Brain microvascular endothelial cell (primary cell): Measurements from ENCODE around the gene CBX8.

Experiments used
- DNase-seq: peaks from one replicate; pipeline ENCODE4 v3.0.0-alpha.2; 2020
- H3K27ac ChIP-seq: fragments of 250-450 bp; sonication (Bioruptor Pico); 2 replicates; pipeline ENCODE4 v1.5.1; 2020; ENCODE audit warnings: mild to moderate bottlenecking, moderate library complexity
- H3K27me3 ChIP-seq: fragments of 250-450 bp; sonication (Bioruptor Pico); replicated peaks from 2 replicates; pipeline ENCODE4 v1.5.1; 2020; ENCODE audit warnings: mild to moderate bottlenecking
- H3K36me3 ChIP-seq: fragments of 250-450 bp; sonication (Bioruptor Pico); replicated peaks from 2 replicates; pipeline ENCODE4 v1.5.1; 2020; ENCODE audit warnings: mild to moderate bottlenecking
- H3K4me3 ChIP-seq: 2 replicates; pipeline ENCODE4 v1.5.1; 2011; ENCODE audit warnings: low read depth, mild to moderate bottlenecking, control low read depth, low read length, moderate library complexity
- in situ Hi-C: cut with HindIII; loops from 2 replicates; pipeline ENCODE4 v1.10.0; 2017; ENCODE audit warnings: low sequenced_read_pairs, low pct_ligation_motif_present
- TF ChIP-seq, protein P1 (sequence below): IDR thresholded peaks from 2 replicates; pipeline ENCODE4 v1.5.1; 2011; ENCODE audit warnings: low read depth, mild to moderate bottlenecking, moderate library complexity, low read length, control low read depth, inconsistent platforms; ENCODE audit errors: missing control alignments

Gene CBX8

DNA sequence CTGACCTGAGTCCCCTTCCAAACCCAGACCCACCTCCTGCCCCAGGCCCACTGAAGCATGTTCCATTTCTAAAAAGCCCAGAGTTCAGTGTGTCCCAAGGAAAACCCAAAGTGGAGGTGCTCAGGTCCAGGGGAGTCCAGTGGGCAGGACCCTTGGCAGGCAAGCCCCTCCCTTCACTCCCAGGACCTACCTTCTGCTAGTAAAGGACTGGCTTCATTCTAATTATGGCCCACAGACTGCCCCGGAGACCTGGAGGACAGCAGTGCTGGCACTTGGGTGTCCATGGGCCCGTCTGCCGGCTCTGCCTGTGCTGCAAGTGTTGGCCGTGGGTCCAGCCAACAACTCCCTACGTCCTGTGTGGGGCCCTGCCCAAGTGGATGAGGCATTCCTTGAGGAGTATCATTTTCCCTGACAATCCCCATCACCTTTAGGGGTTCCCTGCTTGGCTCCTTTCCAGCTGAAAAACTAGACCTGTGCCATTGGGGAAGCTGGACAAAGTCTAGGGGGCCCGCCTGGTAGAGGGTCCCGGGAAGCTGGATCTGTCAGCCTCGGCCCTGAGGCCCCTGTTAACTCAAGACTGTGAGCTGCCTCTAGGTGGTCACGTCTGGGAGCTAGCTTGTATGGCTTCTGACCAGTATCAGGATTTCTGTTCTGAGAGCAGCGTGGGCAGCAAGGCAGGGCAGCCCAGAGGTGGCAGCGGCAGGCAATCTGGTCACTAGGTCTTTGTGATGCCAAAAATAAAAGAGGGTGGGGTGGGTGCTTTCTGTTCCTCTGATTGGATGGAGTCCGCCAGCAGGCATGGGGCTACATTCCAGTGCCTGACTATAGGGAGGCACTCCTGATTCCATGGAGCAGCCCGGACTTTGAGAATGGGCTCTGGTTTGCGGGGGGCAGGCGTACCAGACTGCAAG lies 10.7 kb downstream of the CBX8 start:
- DNase-seq = no peak
- TF ChIP-seq, protein P1, sequence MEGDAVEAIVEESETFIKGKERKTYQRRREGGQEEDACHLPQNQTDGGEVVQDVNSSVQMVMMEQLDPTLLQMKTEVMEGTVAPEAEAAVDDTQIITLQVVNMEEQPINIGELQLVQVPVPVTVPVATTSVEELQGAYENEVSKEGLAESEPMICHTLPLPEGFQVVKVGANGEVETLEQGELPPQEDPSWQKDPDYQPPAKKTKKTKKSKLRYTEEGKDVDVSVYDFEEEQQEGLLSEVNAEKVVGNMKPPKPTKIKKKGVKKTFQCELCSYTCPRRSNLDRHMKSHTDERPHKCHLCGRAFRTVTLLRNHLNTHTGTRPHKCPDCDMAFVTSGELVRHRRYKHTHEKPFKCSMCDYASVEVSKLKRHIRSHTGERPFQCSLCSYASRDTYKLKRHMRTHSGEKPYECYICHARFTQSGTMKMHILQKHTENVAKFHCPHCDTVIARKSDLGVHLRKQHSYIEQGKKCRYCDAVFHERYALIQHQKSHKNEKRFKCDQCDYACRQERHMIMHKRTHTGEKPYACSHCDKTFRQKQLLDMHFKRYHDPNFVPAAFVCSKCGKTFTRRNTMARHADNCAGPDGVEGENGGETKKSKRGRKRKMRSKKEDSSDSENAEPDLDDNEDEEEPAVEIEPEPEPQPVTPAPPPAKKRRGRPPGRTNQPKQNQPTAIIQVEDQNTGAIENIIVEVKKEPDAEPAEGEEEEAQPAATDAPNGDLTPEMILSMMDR = no peak
- Histone ChIP-seq H3K36me3 (no peaks in the 10 kb centered on the region), H3K27me3 (peaks cover 28% of the 10 kb centered on the region), H3K4me3 (no peak overlapping the region), H3K27ac (no peak overlapping the region)
- in situ Hi-C loops = loop anchor here (25.0 kb wide), 1 partner anchor 201 kb away; no protein-coding TSS in a partner anchor

DNA sequence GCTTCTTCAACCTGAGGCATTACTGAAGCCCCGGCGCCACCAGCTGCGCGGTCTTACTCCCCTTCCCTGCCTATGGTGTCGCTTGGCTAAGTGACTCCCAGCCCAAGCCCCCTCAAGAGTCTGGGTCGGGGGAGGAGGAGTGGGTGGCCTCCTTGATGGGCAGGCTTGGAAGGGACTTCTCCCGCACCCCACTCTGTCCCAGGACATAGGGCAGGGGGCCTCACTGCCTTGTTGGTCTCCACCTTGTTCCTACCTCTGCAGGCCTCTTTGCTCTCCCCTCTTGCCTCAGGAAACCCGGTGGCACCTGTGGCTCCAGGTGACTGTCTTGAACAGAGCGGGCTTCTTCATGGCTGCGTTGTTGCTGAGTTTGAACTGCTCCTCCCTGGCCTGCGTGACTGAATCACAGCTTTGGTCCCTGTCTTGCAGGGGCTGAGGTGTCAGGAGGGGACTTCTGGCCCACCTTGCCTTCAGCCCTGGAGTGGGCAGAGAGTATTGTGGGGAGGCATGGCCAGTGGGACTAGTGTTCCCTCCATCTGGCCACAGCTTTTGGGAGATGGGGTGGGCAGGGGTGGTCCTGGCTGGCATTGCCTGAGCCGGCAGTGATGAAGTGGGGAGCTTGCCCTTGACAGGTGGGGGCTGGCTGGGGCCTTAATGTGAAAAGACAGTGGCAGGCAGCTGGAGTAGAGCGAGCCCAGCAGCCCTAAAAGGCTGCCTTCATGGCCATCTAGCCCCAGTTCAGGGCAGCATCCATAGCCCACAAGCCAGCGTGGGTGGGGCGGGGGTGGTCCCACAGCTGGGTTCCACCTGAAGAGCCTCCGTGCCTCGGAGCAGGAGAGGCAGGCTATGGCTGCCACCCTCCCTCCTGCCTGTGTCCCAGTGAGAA lies 11.6 kb downstream of the CBX8 start:
- Histone ChIP-seq H3K27me3 (peaks cover 19% of the 10 kb centered on the region), H3K4me3 (no peak overlapping the region), H3K27ac (no peak overlapping the region), H3K36me3 (no peaks in the 10 kb centered on the region)
- DNase-seq = no peak
- TF ChIP-seq, protein P1 = no peak
- in situ Hi-C loops = loop anchor here (25.0 kb wide), 1 partner anchor 202 kb away; no protein-coding TSS in a partner anchor

DNA sequence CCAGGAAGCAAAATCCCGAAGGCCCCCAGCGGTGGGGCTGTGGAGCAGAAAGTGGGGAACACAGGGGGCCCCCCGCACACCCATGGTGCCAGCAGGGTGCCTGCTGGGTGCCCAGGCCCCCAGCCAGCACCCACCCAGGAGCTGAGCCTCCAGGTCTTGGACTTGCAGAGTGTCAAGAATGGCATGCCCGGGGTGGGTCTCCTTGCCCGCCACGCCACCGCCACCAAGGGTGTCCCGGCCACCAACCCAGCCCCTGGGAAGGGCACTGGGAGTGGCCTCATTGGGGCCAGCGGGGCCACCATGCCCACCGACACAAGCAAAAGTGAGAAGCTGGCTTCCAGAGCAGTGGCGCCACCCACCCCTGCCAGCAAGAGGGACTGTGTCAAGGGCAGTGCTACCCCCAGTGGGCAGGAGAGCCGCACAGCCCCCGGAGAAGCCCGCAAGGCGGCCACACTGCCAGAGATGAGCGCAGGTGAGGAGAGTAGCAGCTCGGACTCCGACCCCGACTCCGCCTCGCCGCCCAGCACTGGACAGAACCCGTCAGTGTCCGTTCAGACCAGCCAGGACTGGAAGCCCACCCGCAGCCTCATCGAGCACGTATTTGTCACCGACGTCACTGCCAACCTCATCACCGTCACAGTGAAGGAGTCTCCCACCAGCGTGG lies 12.4 kb downstream of the CBX8 start:
- peaks cover 11% of the 10 kb centered on the region for H3K27me3 ChIP-seq
- in situ Hi-C loops = loop anchor here (25.0 kb wide), 1 partner anchor 203 kb away; no protein-coding TSS in a partner anchor
- no peaks in the 10 kb centered on the region for H3K36me3 ChIP-seq
- no peak for DNase-seq
- TF ChIP-seq, protein P1 = no peak
- no peak overlapping the region for H3K27ac ChIP-seq
- no peak overlapping the region for H3K4me3 ChIP-seq

DNA sequence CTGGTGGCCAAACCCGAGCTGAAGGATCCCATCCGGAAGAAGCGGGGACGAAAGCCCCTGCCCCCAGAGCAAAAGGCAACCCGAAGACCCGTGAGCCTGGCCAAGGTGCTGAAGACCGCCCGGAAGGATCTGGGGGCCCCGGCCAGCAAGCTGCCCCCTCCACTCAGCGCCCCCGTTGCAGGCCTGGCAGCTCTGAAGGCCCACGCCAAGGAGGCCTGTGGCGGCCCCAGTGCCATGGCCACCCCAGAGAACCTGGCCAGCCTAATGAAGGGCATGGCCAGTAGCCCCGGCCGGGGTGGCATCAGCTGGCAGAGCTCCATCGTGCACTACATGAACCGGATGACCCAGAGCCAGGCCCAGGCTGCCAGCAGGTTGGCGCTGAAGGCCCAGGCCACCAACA lies 13.0 kb downstream of the CBX8 start:
- Histone ChIP-seq H3K4me3 (no peak overlapping the region), H3K27me3 (peaks cover 5% of the 10 kb centered on the region), H3K36me3 (no peaks in the 10 kb centered on the region), H3K27ac (no peak overlapping the region)
- TF ChIP-seq, protein P1 = no peak
- DNase-seq = no peak
- in situ Hi-C loops = loop anchor here (25.0 kb wide), 1 partner anchor 203 kb away; no protein-coding TSS in a partner anchor

DNA sequence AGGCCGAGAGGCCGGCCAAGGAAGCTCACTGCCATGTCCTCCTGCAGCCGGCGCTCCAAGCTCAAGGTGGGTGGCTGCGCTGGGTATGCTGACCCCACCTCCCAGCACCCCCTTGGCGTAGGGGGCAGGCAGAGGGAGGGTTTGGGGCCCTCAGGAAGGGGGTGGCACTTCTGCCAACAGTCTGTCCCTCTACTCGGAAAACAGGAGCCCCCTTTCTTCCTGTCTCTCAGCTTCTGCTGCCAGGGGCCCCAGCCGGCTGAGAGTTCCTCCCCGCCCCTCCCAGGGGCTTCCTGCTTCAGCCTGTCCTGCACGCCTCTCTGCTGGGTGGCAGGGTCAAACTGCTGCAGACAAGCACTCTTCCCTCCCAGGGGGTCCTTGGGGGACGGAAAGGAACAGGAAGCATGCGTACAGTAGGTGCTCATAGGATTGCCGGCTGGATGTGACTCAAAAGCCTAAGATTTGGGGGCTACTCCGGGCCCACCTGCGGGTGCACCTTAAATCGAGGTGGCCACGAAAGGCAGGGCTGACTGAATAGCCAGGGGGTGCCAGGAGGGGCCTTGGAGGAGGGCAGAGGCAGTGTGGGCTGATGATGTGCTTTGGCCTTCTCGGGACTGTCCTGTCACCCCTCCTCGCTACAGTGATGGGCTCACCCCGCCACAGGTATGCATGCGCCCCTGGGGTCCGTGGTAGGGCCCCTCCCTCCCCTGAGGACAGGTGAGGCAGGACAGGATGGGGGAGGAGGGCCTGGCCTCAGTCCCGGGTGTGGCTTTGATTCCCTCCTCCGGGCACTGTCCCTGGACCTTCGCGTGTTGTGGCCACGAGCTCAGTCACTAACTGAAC lies 14.9 kb downstream of the CBX8 start:
- Histone ChIP-seq H3K4me3 (no peak overlapping the region), H3K27me3 (peaks cover 3% of the 10 kb centered on the region), H3K27ac (no peak overlapping the region), H3K36me3 (no peaks in the 10 kb centered on the region)
- TF ChIP-seq, protein P1 = no peak
- no peak for DNase-seq
- in situ Hi-C loops = loop anchor here (25.0 kb wide), 1 partner anchor 205 kb away; no protein-coding TSS in a partner anchor
